Thyroid gland (tissue), 4 donors: ENCODE results near the gene CLDN22. TPM values are rescaled to one million over a fixed set of nuclear protein-coding genes. Genes with fewer than 3 reads are reported as not detected.

ENCODE experiments used
- DNase-seq, 2 donors: peaks; one replicate each; pipeline ENCODE4 v3.0.0-alpha.2; 2019
- H3K27ac ChIP-seq, 3 donors: fragments of 200-600 bp; sonication (generic); 1 replicate in 2 of 3; 2 replicates in 1 of 3; pipeline ENCODE4 v1.5.1; 2016 to 2019; ENCODE audit warnings: mild to moderate bottlenecking in 1 of 3, moderate library complexity in 1 of 3
- H3K27me3 ChIP-seq: fragments of 200-600 bp; sonication (generic); one replicate; pipeline ENCODE4 v1.5.1; 2019
- H3K36me3 ChIP-seq, 2 donors: fragments of 200-600 bp; sonication (generic); one replicate each; pipeline ENCODE4 v1.5.1; 2016 to 2019
- H3K4me1 ChIP-seq, 2 donors: fragments of 200-600 bp; sonication (generic); one replicate each; pipeline ENCODE4 v1.5.1; 2017 to 2019
- H3K4me3 ChIP-seq, 3 donors: fragments of 200-600 bp; sonication (generic); replicated peaks in 1 of 3; 1 replicate in 2 of 3; 2 replicates in 1 of 3; pipeline ENCODE4 v1.5.1; 2016; ENCODE audit warnings: mild to moderate bottlenecking in 1 of 3
- H3K9me3 ChIP-seq: fragments of 200-600 bp; sonication (generic); one replicate; pipeline ENCODE4 v1.5.1; 2017
- CTCF ChIP-seq, 6 experiments: fragments of 200-600 bp in 3 of 6; fragments of 450-650 bp in 3 of 6; sonication (generic) in 3 of 6; IDR thresholded peaks; one replicate each; pipeline ENCODE4 v1.5.1; 2016 to 2019; ENCODE audit warnings: antibody characterized with exemption in 6 of 6, mild to moderate bottlenecking in 2 of 6, inconsistent platforms in 1 of 6, moderate library complexity in 1 of 6
- POLR2A ChIP-seq, 2 donors: fragments of 450-650 bp; IDR thresholded peaks; one replicate each; pipeline ENCODE4 v1.6.1; 2017; ENCODE audit warnings: antibody characterized with exemption in 2 of 2, mild to moderate bottlenecking in 2 of 2, moderate library complexity in 1 of 2
- WGBS, 2 donors: methylation state at CpG; one replicate each; pipeline ENCODE4 v1.1.5; 2017; 5-methylcytosine and 5-hydroxymethylcytosine counted together
- intact Hi-C: fragments of 100-400 bp; cut with DNase I; formaldehyde crosslinking; loops from one replicate; pipeline ENCODE4 v1.15.1; 2023
- total RNA-seq, 4 donors: library from RNA; depleted of rRNA; stranded (reverse); fragments of >200 nt; gene quantifications; one replicate each; pipeline ENCODE4 v1.2.3, GENCODE V29; 2016

CLDN22 gene
- total RNA-seq, 4 donors from 2014 or later, result not detected

- H3K4me3 ChIP-seq, result no peak overlapping the region
- H3K9me3 ChIP-seq, result no peaks in the 10 kb centered on the region
- H3K27ac ChIP-seq, result no peak overlapping the region
- intact Hi-C loops, result no loop called here
- no peaks in the 10 kb centered on the region for H3K27me3 ChIP-seq
- 94 to 96% methylated on average over 5 of the region's 5 CpGs for WGBS, 2 donors
- no peaks in the 10 kb centered on the region for H3K4me1 ChIP-seq
- no peak for DNase-seq
- H3K36me3 ChIP-seq, result no peaks in the 10 kb centered on the region
- TF ChIP-seq POLR2A (IDR thresholded peaks at IDR 0.05) (no peak), CTCF (IDR thresholded peaks at IDR 0.05) (no peak)
These were observed 1.4 kb upstream of the CLDN22 start for GRCh38 chr4:183321516-183321915.

GRCh38 chr4:183321079-183321478 is 1.0 kb upstream of the CLDN22 start:
- no peak for DNase-seq
- Histone ChIP-seq H3K36me3 (peaks cover 0 to 4% of the 10 kb centered on the region in 2 donors), H3K9me3 (no peaks in the 10 kb centered on the region), H3K27ac (no peak overlapping the region), H3K27me3 (no peaks in the 10 kb centered on the region), H3K4me3 (no peak overlapping the region), H3K4me1 (no peaks in the 10 kb centered on the region)
- intact Hi-C loops, result no loop called here
- WGBS, 2 donors, result 43 to 62% methylated on average over 2 of the region's 2 CpGs
- TF ChIP-seq CTCF (IDR thresholded peaks at IDR 0.05), result no peak

- H3K27ac ChIP-seq, result no peak overlapping the region
- no peaks in the 10 kb centered on the region for H3K4me1 ChIP-seq
- no peaks in the 10 kb centered on the region for H3K9me3 ChIP-seq
- 85 to 92% methylated on average over 10 of the region's 10 CpGs for WGBS, 2 donors
- peaks cover 8 to 17% of the 10 kb centered on the region in 2 donors for H3K36me3 ChIP-seq
- H3K27me3 ChIP-seq, result no peaks in the 10 kb centered on the region
- no peak for TF ChIP-seq POLR2A (IDR thresholded peaks at IDR 0.05)
- no peak for TF ChIP-seq CTCF (IDR thresholded peaks at IDR 0.05)
- no peak for DNase-seq
- no peak overlapping the region for H3K4me3 ChIP-seq
- intact Hi-C loops, result no loop called here
These were observed 1.4 kb downstream of the CLDN22 start for GRCh38 chr4:183318656-183319055.

DNA sequence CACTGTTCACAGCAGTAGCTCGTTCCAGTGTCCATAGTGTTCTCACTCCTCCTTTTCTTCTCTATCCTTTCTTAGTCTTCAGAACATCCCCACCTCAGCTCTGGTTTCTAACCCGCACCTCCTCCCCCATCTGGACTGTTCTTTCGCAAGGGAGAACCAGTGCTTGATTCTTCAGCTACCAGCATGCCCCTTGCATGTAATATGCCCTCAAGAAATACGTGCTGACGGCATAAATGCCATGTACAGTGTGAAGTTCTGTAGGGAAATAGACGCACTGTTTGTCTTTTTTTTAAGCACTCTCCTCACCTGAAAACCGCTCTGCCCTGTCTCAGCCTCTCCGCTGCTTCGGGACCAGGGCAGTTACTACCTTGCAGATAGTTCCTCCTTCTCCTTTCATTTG is 5.3 kb downstream of the CLDN22 start:
- H3K4me3 ChIP-seq, result no peak overlapping the region
- TF ChIP-seq POLR2A (IDR thresholded peaks at IDR 0.05) (no peak), CTCF (IDR thresholded peaks at IDR 0.05) (no peak)
- no peaks in the 10 kb centered on the region for H3K27me3 ChIP-seq
- 94 to 97% methylated on average over 9 of the region's 9 CpGs for WGBS, 2 donors
- no peak for DNase-seq
- no peaks in the 10 kb centered on the region for H3K9me3 ChIP-seq
- H3K4me1 ChIP-seq, result no peaks in the 10 kb centered on the region
- H3K36me3 ChIP-seq, result peaks cover 19 to 28% of the 10 kb centered on the region in 2 donors
- H3K27ac ChIP-seq, result no peak overlapping the region
- intact Hi-C loops, result no loop called here

GRCh38 chr4:183314336-183314735 is 5.7 kb downstream of the CLDN22 start:
- TF ChIP-seq POLR2A (IDR thresholded peaks at IDR 0.05) (no peak), CTCF (IDR thresholded peaks at IDR 0.05) (no peak)
- WGBS, 2 donors, result 94 to 96% methylated on average over 15 of the region's 15 CpGs
- no peak overlapping the region for H3K27ac ChIP-seq
- H3K4me3 ChIP-seq, result no peak overlapping the region
- DNase-seq, result no peak
- no peaks in the 10 kb centered on the region for H3K27me3 ChIP-seq
- H3K4me1 ChIP-seq, result no peaks in the 10 kb centered on the region
- intact Hi-C loops, result no loop called here
- peaks cover 19 to 28% of the 10 kb centered on the region in 2 donors for H3K36me3 ChIP-seq
- no peaks in the 10 kb centered on the region for H3K9me3 ChIP-seq
